Stimulated activated CD4-positive, alpha-beta T cell treated with anti-CD3 and anti-CD28 coated beads, Interleukin-12 subunit alpha, Interleukin-12 subunit beta, amount 100 ng/mL, for 4 hours (primary cell): ENCODE measurements around the gene TEX53.

Experiments
- DNase-seq: peaks from one replicate; pipeline ENCODE4 v3.0.0-alpha.2; 2020

TEX53 gene

DNA sequence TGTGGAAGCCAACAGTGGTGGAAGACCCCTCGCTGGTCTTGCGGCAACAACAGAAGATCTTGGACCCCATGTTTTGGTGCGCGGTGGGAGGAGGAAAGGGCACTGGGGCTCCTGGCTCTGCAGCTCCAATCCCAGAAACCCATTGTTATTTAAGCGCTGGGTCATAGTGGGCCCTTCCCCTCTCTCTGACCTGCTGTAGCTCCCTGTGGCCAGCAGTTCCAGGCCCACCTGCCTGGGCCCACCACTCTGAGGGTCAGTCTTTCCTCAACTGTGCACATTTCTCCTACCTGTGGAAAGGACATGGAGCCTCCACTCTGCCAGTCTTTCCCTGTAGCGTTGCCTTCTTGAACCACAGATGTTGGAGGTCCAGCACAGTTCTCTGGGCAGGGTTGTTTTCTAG is at the start of gene TEX53:
Gene TEX53 (minus strand): TSS at position 101 of the 400 bp plus-strand sequence. CDS start 31 bp downstream, at position 70.
- no peak for DNase-seq

DNA sequence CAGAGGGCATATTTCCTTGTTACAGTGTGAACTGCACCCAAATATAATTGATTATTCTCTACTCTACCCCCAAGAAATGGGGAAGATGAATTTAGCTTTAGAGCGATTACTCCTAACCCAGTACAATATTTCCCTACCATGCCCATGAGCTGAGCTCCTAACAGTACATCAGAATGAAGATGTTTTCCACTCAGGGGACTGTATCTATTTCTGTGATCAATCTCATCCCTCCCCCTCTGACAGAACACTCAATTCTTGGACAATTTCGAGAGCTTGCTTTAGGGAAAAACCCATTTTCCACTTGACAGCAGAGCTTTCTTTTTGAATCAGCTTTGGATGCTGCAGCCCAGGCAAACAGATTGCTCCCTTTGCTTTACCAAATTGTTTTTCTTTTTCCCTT is 49.1 kb upstream of the TEX53 start:
- DNase-seq: no peak

DNA sequence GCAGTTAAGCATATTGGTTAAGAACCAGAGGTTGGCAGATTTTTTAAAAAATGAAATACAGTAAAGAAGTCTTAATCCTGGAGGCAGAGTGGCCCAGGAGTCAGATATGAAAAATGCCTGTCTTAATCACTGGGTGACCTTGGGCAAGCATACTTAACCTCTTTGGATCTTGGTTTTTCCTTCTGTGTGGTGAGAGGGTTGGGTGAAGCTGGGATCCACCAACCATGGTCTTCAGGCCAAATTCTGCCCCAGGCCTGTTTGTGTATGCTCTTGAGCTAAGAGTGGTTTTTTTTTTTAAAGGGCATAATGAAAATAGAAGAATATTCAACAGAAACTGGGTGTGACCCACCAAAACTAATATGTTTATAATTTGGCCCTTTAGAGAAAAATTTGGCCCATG is 44.4 kb upstream of the TEX53 start:
- DNase-seq: no peak

DNA sequence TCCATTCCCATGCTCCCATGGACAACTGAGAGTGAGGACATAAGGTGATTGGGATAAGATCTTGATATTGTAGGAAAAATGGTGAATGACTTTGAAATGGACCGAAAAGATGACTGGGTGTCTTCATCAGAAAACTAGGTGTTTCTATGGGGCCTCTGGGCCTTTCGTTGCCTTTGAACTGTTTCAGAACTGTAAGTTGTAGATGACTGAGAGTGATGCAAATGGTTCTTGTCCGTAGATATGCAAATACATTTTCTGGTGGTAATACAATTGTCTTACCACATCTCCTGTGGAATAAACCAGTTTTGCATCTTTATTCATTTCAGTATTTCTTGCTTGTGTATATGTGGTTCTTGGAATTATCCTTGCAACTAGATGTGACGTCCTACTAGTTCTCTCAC is 40.3 kb upstream of the TEX53 start:
- DNase-seq: no peak

DNA sequence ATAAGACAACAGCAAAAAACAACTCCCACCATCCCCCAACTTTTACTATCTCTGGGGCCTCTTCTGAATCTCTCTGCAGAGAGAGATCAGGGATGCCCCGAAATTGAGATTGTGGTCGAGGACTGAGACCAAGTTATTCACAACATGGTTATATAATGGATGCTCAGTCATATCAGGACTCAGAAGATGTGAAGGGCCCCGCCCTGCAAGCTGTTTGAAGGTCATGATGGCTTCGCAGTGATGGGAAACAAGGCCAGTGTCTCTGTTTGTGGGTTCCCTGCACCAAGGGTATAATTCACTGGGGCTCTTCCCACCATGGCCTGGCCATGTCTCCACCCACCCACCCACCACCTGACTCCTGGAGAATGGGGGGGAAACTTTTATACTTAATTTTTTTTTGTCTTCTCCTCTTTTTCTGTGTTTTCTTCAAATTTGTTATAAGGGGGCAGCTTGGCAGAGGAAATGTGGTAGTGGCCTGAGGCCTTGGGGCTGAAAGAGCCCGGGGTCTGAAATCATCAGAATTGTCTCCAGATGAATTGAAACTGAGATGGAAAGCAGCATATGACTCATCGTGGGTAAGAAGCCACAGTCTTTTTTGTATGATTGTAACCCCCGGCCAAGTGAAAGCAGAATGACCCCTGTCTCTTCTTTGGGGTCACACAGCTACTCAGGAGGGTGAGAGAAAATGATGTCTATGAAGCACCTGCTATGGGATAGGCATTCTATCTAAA is 39.4 kb upstream of the TEX53 start:
- DNase-seq: peak; percentile 37

DNA sequence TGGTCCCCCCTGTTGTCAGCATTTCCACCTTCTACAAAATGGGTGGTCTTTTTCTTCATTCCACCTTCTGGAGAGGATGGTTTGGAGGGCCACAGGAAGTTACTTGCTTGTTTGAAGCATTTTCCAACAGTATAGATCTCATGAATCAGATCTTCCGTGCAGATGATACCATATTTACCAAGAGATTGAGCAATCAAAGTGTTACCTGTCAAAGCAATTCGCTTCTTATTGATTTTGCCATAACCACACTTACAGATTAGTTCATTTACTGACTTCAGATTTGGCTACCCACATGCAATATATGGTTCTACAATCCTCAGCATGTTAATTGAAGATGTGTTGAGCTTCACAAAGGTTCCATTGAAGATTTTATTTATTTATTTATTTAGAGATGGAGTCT is 38.3 kb upstream of the TEX53 start:
- DNase-seq: no peak

DNA sequence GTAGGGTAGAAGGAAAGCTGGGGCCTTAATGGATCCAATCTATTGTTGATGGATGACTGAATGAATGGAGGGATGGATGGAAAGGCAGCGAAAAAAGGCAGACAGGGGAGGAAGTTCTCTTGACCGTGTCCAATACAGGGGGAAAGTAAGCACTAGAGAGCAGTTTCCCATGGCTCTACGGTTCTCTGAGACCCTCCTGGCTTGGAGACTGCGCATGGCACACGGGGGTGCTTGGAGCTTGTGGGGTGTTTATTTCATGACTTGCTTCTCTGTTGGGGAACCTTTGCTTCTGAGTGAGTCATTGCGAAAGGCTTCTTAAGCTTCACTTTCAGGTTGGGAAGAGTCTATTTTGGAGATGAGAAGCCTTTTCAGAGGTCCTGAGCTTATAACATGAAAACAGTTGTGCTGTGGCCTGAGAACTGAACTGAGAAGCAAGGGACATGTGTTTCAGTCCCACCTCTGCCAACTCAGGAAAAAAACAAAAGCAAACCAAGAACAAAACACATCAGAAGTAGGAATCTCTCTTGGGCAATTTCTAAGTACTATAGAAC is 37.2 kb upstream of the TEX53 start:
- no peak for DNase-seq

DNA sequence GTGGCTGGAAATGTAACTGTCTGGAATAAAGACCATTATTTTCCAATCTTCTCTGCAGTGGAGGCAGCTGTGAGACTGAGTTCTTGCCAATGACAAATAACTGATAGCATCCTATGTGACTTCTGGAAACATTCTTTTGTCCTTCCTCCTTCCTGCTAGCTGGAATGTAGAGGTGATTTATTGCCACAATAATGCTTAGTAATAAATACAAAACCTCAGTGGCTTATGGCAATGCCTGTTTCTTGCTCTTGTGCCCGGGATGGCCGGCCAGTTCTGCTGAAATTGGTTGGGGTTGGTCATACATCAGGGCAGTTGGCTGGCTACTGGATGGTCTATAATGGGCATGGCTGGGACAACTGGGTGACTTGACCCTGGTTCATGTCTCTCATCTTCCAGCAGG is 36.5 kb upstream of the TEX53 start:
- DNase-seq: no peak

DNA sequence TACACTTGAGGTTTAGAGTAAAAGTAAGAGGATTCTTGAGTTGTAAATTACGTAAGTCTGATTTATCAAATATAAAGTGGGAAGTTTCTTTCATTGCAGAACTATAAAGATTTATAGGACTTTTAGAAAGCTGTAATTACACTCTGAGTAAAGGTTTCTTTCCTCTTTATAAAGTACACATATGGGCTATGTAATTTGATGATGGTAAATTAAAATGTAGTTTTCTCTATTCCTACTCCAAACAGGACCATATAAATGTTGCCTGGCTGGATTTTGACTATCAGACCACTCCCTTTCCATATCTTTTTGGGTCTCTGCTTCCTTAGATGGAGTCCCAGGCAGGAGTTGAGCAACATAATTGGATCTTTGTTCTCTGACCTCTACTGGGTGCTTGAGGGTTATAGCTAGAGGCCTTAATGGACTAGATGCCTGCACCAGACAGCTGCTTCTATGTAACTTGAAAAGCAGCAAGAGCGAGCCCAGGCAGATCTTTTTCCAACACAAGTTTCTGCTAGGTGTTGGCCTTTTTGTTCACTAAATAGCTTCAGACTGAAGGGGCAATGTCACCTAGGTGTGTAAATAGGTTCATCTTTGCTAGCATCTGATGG is 35.7 kb upstream of the TEX53 start:
- DNase-seq: no peak

DNA sequence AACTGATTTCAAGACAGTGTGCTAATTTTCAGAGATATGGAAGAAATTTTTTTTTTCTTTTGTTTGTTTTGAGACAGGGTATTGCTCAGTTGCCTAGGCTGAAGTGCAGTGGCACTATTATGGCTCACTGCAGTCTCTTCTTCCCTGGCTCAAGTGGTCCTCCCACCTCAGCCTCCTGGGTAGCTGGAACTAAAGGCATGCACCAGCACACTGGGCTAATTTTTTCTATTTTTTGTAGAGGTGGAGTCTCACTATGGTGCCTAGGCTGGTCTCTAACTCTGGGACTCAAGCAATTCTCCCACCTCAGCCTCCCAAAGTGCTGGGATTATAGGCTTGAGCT is 34.3 kb upstream of the TEX53 start:
- DNase-seq: no peak

DNA sequence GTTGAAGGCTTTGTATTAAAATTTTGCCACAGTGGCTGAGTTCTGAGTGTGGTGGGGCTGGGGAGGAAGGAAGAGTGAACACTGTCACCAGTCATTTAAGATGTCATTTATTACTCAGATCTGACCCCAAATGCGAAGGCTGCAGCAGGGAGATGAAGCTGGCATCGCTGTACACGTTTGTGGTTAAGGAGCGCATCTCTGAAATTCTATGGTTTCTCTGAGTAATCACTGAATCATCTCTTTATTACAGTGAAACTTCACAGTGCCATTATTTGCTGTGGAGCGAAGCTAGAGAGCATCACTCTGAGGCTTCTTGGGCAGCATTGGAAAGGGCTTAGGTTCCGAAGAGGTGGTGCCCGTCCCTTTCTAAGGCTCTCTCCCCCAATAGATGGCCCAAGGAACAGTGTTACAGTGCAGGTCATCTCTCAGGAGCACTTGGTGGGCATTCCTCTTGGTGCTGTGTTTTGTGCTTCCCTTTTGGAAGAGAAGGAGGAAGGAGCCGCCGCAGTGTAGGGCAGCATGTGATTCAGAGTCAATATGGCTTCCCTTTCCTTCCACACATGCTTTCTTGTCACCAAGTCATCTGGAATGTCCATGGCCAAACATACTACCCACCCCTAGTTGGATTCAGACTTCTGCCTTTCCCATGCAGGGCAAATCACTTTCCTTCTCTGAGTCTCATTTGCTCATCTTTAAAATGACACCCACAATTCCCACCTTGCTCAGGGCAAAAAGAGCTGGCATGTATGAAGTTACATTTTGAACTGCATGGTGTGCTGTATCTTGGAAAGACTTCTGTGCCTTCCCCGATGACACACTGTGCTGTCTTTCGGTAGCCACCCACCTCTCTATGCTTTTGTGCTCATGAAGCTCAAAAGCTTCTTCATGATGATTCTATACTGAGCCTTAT is 33.7 kb upstream of the TEX53 start:
- peak; percentile 55 for DNase-seq

DNA sequence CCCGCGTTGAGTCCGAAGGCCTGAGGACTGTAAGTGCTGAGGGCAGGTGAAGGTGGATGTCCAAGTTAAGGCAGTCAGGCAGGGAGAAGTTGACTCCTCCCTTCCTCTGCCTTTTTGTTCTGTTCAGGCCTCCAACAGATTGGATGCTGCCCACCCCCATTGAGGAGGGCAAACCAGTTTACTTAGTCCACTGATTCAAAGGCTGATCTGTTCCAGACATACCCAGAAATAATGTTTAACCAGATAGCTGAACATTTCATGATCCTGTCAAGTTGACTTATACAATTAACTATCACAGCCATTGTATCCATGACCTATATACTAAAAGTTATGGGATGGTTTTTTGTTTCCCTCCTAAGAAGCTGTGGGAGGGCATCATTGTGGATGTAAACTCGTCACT is 32.7 kb upstream of the TEX53 start:
- no peak for DNase-seq

DNA sequence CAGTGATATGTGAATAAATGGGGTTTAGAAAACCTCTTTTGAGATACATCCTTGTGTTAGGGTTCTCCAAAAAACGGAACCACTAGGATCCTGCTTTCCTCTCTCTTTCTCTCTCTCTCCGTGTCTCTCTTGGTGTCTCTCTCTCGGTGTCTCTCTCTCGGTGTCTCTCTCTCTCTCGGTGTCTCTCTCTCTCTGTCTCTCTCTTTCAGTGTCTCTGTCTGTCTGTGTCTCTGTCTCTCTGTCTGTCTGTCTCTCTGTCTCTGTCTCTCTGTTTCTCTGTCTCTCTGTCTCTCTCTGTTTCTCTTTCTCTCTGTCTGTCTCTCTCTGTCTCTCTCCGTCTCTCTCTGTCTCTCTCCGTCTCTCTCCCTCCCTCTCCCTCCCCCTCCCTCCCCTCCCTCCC is 32.2 kb upstream of the TEX53 start:
- DNase-seq: no peak

DNA sequence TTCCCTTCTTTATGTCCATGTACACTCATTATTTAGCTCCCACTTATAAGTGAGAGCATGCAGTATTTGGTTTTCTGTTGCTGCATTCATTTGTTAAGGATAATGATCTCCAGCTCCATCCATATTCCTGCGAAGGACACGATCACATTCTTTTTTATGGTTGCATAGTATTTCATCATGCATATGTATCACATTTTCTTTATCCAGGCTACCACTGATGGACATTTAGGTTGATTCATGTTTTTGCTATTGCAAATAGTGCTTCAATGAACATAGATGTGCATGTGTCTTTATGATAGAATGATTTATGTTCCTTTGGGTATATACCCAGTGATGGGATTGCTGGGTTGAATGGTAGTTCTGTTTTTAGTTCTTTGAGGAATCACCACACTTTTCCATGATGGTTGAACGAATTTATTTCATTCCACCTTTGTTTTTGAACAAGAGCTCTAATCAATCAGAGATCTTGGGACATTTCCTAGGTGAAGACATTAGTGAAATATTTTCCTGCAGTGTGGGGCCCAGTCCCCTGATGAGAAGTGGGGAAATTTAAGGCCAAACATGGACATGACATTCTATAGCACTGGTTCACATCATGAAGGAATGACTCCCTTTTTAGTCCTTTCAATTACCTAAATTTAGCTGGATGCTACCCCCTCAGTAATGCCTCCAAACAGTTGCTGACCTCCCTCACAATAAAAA is 31.5 kb upstream of the TEX53 start:
- no peak for DNase-seq

DNA sequence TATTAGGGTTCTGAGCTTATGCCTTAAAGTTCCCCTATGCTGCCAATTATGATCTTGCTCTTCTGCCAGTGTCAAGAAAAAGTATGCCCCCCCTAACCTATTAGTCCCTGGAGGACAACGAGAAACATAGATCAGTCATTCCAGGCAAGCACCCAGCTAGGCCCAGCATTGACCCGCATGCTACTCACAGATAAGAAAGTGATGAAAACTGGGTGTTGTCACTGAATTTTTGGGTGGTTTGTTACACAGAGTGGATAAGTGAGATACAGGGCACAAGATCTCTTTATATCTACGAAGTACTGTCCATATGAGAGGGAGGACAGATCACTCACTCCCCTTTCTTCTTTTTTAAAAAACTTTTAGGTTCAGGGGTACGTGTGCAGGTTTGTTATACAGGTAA is 30.8 kb upstream of the TEX53 start:
- DNase-seq: no peak

DNA sequence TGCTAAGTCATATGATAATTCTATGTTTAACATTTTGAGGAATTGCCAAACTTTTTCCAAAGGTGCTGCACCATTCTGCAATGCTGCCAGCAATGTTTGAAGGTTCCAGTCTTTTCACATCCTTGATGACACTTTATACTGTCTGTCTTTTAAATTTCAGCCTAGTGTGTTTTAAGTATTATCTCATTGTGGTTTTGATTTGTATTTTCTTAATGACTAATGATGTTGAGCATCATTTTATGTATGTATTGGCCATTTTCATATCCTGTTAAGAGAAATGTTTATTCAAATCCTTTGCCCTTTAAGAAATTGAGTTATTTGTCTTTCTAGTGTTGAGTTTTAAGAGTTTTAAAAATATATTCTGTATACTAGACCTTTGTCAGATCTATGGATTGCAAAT is 29.4 kb upstream of the TEX53 start:
- no peak for DNase-seq

DNA sequence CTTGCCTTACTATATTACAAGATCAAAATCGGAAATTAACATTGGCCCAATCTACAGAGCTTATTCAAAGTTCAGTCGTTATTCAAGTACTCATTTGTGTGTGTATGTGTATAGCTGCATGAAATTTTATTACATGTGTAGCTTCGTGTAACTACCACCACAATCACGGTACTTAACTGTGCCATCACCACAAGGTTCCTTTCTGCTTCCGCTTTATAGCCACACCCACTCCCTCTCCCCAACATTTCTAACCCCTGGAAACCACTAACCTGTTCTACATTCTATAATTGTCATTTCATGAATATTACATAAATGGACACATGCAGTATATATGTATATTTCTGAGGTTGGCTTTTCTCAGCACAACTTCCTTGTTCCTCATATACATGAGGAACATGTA is 28.3 kb upstream of the TEX53 start:
- DNase-seq: no peak

DNA sequence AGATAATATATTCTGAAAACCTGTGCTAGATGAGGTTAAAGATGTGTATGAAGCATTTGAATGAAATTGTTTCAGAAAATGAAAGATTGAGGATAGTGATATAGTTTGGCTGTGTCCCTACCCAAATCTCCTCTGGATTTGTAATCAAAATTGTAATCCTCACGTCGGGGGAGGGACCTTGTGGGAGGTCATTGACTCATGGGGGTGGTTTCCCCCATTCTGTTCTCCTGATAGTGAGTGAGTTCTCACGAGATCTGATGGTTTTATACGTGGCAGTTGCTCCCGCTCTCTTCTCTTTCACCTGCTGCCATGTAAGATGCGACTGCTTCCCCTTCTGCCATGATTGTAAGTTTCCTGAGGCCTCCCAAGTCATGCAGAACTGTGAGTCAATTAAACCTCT is 26.4 kb upstream of the TEX53 start:
- DNase-seq: no peak

DNA sequence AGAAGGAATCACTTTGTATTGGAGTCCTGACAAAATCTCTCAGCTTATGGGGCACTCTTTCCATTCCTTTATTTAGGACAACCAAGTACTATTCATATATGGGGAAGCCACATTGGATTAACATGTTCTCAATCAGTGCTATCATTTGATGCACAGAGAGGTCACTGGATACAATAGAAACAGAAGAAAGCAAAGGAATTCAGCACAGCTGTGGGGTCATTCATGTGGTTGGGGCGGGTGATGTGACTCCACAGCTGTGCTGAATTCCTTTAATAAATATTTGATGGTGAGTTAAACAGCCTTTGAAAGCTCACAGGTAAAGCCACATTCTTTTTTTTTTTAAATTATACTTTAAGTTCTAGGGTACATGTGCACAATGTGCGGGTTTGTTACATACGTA is 25.2 kb upstream of the TEX53 start:
- no peak for DNase-seq

DNA sequence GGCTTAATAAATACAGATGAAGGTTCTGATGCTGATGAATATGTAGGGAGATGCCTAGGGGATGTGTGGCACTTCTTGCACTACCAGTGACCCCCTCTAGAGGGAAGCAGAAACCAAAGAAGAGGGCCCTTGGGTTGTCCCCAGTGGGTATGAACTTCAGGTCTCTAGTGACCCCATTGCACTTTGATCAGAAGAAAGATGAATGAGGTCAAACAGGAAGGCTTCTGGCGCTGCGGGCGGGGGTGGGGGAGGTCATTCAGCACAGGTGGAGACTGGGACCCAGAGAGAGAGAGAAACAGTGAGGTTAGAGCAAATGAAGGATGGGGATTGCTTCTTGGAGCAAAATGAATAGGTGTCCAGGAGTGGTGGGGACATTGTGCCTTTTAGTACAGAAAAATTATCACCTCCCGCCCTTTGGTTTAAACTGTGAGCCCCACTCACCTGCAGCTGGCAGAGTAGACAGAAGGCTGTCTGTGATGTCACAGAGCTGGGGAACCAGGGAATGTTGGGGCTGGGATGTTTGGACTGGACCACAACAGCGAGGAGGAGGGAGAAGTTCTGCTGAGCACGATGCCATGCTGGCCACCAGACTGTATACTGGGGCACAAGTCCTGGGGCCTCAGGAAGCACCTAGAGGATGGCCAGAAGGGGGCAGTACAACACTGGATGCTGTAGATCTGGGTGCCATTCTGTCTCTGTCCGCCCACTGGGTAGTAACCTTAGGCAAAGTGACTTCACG is 24.2 kb upstream of the TEX53 start, which contains the start of gene TEX48:
Gene TEX48 (minus strand): TSS at position 599 of the 739 bp plus-strand sequence. CDS start 10,469 bp downstream, outside the sequence.
- DNase-seq: peak; percentile 69

DNA sequence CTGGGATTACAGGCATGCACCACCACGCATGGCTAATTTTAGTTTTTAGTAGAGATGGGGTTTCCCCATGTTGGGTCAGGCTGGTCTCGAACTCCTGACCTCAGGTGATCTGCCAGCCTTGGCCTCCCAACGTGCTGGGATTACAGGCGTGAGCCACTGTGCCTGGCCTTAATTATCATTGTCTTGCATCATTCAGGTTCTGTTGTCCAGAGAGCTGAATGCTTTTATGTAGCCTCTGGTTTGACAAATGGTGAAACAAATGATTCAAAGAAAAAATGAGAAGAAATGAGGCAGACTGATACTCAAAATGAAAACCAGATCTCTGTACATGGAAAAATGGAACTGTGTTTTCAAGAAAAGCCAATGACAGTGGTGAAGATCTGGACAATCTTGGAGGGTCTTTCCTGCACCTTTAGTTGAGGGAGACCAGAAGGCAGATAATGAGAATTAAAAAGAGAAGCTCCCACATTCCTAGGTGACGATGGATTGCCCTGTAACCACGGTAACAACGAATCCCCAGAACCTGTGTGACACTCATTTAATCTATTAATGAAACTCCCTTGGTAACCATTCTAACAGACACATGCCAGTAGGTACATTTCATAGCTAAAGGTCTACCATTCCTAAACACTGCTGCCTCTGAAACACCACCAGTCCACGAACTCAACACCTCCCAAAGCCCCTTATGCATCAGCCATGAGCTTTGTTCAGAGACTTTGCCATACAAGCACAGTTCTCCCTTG is 22.8 kb upstream of the TEX53 start:
- no peak for DNase-seq
